GM12873 (cell line): Measurements from ENCODE around the gene ISG20L2.

Experiments used
- TF ChIP-seq, protein P1 (sequence below): IDR thresholded peaks from 2 replicates; pipeline ENCODE4 v1.5.1; 2012; ENCODE audit warnings: low read depth, mild to moderate bottlenecking, moderate library complexity, low read length, control low read depth; ENCODE audit not compliant: insufficient read depth; ENCODE audit errors: missing control alignments

The ISG20L2 gene

DNA sequence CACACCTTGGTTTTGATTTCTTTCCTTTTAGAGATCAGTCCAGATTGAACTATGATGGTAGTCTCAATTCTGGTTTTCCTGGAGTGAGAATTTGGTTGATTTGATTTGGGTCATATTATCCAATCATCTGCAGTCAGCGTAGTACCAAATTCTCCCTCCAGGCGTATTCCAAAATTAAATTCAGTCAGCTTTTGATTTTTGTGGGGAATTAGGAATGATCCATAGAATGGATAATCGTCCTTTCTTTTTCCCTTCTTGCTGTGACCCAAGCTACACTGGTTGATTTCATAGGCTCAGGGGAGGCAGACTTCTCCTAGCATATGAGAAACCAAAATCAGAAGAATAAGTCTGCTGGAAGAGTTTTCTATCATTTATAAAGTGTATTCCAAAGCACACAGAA is 43.7 kb upstream of the ISG20L2 start:
- TF ChIP-seq, protein P1, sequence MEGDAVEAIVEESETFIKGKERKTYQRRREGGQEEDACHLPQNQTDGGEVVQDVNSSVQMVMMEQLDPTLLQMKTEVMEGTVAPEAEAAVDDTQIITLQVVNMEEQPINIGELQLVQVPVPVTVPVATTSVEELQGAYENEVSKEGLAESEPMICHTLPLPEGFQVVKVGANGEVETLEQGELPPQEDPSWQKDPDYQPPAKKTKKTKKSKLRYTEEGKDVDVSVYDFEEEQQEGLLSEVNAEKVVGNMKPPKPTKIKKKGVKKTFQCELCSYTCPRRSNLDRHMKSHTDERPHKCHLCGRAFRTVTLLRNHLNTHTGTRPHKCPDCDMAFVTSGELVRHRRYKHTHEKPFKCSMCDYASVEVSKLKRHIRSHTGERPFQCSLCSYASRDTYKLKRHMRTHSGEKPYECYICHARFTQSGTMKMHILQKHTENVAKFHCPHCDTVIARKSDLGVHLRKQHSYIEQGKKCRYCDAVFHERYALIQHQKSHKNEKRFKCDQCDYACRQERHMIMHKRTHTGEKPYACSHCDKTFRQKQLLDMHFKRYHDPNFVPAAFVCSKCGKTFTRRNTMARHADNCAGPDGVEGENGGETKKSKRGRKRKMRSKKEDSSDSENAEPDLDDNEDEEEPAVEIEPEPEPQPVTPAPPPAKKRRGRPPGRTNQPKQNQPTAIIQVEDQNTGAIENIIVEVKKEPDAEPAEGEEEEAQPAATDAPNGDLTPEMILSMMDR, result peak; percentile 4

DNA sequence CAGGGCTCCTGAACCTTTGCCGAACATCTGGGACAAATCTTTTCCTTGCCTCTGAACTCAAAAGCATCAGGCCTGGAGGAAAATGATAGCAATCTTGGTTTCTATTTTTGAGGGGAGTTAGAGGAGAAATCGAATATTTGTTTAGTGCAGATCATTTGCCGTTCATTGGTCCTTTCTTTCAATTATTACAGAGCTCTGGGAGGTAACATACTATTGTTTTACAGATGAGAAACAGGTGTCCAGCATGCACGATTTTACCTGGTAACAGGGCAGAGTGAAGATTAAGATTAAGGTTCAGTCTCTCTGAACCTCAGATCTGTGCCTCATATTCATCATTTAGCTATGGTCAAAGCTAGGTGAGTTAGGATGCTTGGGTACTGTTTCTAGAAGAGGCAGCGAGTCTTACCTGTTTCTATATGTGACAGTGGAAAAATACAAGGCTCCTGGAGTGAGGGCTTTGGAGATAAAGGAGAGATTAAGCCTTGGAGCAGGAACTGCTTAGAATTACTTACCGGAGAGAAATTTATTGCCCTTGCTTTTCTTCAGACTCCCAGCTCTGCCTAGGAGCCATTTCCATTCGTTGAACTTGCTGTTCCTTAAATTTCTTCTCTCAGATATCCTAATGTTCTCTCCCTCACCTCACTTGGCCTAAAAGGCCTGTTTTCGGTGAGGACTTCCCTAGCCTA is 40.2 kb upstream of the ISG20L2 start:
- TF ChIP-seq, protein P1, result no peak

DNA sequence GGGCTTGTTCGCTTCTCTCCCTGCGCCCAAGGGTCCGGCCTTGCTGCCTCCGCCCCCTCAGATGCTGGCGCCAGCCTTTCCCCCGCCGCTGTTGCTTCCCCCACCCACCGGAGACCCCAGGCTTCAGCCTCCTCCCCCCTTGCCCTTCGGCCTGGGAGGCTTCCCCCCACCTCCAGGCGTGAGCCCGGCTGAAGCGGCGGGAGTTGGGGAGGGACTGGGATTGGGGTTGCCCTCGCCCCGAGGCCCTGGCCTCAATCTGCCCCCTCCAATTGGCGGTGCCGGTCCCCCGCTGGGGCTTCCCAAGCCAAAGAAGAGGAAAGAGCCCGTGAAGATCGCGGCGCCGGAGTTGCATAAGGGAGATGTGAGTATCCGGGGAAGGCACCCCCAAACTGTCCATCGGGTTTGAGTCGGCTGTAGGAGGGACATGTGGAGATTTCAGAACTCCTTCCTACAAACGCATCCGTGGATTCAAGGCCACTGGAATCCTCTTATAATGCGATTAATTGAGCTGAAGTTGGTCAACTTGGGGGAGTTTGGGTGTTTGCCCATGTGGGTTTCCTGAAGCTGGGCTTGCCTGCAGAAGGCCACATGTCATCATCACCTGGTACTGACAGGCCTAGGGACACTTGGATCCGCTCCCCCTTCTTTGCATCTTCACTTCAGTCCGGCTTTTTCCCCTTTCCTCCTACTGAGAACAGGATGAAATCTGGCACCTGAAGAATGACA is 39.5 kb upstream of the ISG20L2 start:
- TF ChIP-seq, protein P1, result no peak

DNA sequence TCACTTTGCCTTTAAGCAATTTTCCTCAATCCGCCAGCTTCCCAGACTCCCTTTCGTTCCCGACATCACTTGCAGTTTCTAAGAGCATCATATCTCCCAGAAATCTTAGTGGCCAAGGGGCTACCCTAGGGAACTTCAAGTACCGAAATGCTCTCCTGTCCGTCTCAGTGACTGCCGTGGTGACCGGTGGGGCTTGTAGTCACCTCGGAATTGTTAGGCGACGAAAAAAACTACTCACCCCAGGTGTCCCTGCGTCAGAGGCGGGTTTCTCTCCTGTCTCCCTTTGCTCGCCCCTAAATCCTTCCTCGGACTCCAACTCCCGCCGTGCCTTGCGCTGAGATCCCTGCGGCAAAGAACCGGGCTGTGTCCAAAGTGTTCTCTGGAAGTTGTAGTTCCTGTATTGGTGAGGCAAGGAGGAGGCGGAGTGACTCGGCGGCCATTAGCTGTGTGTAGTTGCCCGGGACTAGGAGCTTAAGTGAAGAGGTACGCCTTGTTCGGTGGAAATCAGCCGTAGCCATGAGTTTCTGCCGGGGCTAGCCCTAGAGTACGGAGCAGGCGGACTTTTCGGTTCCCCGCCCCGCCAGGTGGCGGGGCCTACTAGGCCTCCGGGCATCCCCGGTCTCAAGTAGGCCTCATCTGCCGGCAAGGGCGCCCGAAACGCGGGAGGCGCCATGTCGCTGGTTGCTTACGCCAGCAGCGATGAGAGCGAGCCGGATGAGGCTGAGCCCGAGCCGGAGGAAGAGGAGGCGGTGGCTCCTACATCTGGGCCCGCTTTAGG is 38.7 kb upstream of the ISG20L2 start, which contains the start of gene PRCC:
TSS of gene PRCC (plus strand) at position 435 of the 778 bp plus-strand sequence. CDS start at position 672, 237 bp downstream.
- TF ChIP-seq, protein P1, result peak; percentile 10

DNA sequence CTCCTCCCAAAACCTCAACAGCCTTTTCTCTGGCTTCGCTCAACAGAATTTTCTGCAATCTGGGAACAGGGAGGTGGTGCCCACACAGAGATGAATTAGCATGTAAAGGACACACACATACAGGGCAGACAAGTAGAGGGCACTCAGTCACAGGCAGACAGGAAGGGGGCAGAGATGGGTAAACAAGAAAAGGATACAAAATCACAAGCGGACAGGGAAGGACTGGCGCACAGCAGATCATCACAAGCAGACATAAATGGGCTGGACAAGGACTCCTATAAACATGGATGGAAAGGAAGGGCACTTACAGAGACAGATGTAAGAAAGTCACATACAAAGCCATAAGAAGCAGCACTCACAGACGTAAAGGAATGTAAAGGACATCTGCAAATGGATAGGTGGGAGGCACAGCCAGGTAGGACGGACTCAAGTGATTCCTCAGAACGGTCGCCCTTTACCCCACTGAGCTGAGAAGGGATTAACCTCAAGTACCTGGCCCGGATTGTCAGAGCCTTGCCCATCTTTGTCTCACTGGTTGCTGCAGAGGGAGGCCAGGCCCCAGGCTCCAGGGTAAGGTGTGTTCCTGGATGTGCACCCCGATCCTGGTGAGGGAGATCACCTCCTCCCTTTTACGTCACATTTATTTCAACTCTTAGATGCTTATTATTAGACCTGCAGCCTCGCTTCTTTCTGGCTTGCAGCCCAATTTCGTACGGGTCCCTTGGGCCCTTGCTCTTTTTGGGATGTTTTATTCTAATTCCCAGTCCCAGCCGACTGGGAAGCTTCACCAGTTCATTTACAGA is 37.9 kb upstream of the ISG20L2 start:
- TF ChIP-seq, protein P1, result no peak

DNA sequence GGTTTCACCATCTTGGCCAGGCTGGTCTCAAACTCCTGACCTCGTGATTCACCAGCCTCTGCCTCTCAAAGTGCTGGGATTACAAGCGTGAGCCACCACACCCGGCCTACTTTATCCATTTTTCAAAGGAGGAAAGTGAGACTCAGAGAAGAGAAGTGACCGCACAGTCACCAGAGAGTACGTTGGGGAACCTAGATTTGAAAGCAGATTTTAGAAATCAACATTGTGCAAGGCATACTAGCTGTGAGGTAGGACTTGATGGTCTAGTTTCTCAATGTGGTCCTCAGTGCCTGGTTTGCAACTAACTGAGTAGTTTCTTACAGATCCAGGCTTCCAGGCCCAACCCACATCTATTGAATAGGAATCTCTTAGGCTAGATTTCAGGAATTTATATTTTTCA is 37.1 kb upstream of the ISG20L2 start:
- TF ChIP-seq, protein P1, result no peak
